Type B pancreatic cell (in vitro differentiated cells): ENCODE data around the gene SDK1. TPM values are rescaled to one million over a fixed set of nuclear protein-coding genes. Genes with fewer than 3 reads are reported as not detected.

Source experiments
- DNase-seq: peaks from one replicate; pipeline ENCODE4 v3.0.0; 2021; ENCODE audit warnings: mixed read lengths; ENCODE audit not compliant: unreplicated experiment; ENCODE audit errors: extremely low spot score
- H3K27ac Mint-ChIP-seq: 2 replicates; pipeline ENCODE4 v1.8.0; 2021; ENCODE audit warnings: mild to moderate bottlenecking, mixed read lengths
- H3K27me3 Mint-ChIP-seq: 2 replicates; pipeline ENCODE4 v1.8.0; 2021; ENCODE audit warnings: mixed read lengths
- H3K36me3 Mint-ChIP-seq: 2 replicates; pipeline ENCODE4 v1.8.0; 2021; ENCODE audit warnings: mixed read lengths
- H3K4me1 Mint-ChIP-seq: one replicate; pipeline ENCODE4 v1.8.0; 2021; ENCODE audit warnings: mixed read lengths; ENCODE audit not compliant: unreplicated experiment
- H3K4me3 Mint-ChIP-seq: 2 replicates; pipeline ENCODE4 v1.8.0; 2021; ENCODE audit warnings: mild to moderate bottlenecking, mixed read lengths
- H3K9me3 Mint-ChIP-seq: 2 replicates; pipeline ENCODE4 v1.8.0; 2021; ENCODE audit warnings: mixed read lengths
- total RNA-seq: library from RNA; stranded (reverse); gene quantifications from 2 replicates; pipeline ENCODE4 v1.2.1, GENCODE V29; 2021; ENCODE audit warnings: low replicate concordance
- TF ChIP-seq, protein P1 (sequence below): fragments of 200-600 bp; sonication (generic); conservative IDR thresholded peaks from 2 replicates; pipeline ENCODE4 v1.5.0; 2021; ENCODE audit warnings: antibody characterized with exemption, mild to moderate bottlenecking

Gene SDK1
- total RNA-seq, 1 donor from 2014 or later: 26.1 TPM

- no peak for DNase-seq
- Mint-ChIP-seq H3K4me1 (peaks cover 10% of the 10 kb centered on the region), H3K9me3 (peaks cover 10% of the 10 kb centered on the region), H3K27ac (no peak overlapping the region), H3K4me3 (no peak overlapping the region), H3K36me3 (no peaks in the 10 kb centered on the region), H3K27me3 (no peaks in the 10 kb centered on the region)
- TF ChIP-seq, protein P1, sequence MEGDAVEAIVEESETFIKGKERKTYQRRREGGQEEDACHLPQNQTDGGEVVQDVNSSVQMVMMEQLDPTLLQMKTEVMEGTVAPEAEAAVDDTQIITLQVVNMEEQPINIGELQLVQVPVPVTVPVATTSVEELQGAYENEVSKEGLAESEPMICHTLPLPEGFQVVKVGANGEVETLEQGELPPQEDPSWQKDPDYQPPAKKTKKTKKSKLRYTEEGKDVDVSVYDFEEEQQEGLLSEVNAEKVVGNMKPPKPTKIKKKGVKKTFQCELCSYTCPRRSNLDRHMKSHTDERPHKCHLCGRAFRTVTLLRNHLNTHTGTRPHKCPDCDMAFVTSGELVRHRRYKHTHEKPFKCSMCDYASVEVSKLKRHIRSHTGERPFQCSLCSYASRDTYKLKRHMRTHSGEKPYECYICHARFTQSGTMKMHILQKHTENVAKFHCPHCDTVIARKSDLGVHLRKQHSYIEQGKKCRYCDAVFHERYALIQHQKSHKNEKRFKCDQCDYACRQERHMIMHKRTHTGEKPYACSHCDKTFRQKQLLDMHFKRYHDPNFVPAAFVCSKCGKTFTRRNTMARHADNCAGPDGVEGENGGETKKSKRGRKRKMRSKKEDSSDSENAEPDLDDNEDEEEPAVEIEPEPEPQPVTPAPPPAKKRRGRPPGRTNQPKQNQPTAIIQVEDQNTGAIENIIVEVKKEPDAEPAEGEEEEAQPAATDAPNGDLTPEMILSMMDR: no peak
Observed at GRCh38 chr7:3778345-3778744, 477.3 kb downstream of the SDK1 start.

DNA sequence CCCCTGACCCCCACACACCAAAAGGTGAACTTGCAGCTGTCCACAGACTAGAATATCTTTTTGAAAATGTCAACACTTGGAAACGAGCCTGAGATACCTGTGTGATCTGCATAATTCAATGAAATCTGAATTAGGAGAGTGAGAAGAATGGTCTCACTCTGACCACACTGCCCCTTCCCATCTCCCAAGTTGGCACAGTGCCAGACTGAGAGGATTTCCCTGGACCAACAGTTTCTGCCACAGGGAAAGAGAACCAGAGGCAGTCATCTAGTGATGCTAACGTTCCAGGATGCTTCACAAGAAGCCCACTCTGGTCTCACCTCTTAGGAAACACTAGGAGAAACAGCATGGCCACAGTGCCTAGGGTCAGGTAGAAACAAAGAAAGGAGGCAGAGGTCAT lies 479.0 kb downstream of the SDK1 start:
- DNase-seq: no peak
- Mint-ChIP-seq H3K27me3 (no peaks in the 10 kb centered on the region), H3K36me3 (no peaks in the 10 kb centered on the region), H3K9me3 (peaks cover 10% of the 10 kb centered on the region), H3K4me1 (peaks cover 10% of the 10 kb centered on the region), H3K4me3 (no peak overlapping the region), H3K27ac (no peak overlapping the region)
- TF ChIP-seq, protein P1: no peak

- Mint-ChIP-seq H3K4me1 (peaks cover 10% of the 10 kb centered on the region), H3K27me3 (no peaks in the 10 kb centered on the region), H3K9me3 (peaks cover 10% of the 10 kb centered on the region), H3K36me3 (no peaks in the 10 kb centered on the region), H3K4me3 (no peak overlapping the region), H3K27ac (no peak overlapping the region)
- TF ChIP-seq, protein P1: no peak
- no peak for DNase-seq
Observed at GRCh38 chr7:3780525-3780924, 479.5 kb downstream of the SDK1 start.

- no peak for DNase-seq
- Mint-ChIP-seq H3K4me1 (peaks cover 10% of the 10 kb centered on the region), H3K9me3 (peaks cover 10% of the 10 kb centered on the region), H3K27me3 (peaks cover 3% of the 10 kb centered on the region), H3K27ac (no peak overlapping the region), H3K36me3 (no peaks in the 10 kb centered on the region), H3K4me3 (no peak overlapping the region)
- TF ChIP-seq, protein P1: no peak
Observed at GRCh38 chr7:3781607-3782006, 480.6 kb downstream of the SDK1 start.

GRCh38 chr7:3787717-3788264 lies 486.7 kb downstream of the SDK1 start:
- no peak overlapping the region for H3K4me3 Mint-ChIP-seq
- peaks cover 4% of the 10 kb centered on the region for H3K4me1 Mint-ChIP-seq
- H3K27ac Mint-ChIP-seq: no peak overlapping the region
- peaks cover 4% of the 10 kb centered on the region for H3K36me3 Mint-ChIP-seq
- DNase-seq: no peak
- H3K27me3 Mint-ChIP-seq: peaks cover 3% of the 10 kb centered on the region
- no peaks in the 10 kb centered on the region for H3K9me3 Mint-ChIP-seq
- TF ChIP-seq, protein P1: no peak

DNA sequence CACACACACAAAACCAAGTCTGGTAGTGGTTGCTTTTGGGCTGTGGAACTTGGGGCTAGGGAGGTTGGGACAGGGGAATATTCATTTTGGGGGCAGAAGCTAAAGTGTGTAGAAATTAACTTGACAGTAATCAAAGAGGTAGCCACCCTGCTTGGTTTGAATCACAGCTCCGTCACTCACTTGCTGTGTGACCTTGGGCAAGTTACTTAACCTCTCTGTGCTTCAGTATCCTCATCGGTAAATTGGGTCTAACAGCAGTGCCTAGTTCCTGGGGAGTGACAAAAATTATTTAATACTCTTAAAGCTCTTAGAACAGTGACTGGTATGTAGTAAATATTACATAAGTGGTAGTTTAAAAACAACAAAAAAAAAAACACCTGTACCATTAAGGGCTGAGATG lies 489.8 kb downstream of the SDK1 start:
- H3K36me3 Mint-ChIP-seq: peaks cover 4% of the 10 kb centered on the region
- H3K27me3 Mint-ChIP-seq: peaks cover 3% of the 10 kb centered on the region
- H3K4me1 Mint-ChIP-seq: peaks cover 4% of the 10 kb centered on the region
- no peaks in the 10 kb centered on the region for H3K9me3 Mint-ChIP-seq
- TF ChIP-seq, protein P1: no peak
- H3K4me3 Mint-ChIP-seq: no peak overlapping the region
- no peak for DNase-seq
- no peak overlapping the region for H3K27ac Mint-ChIP-seq
